ENCODE measurements around the gene DLGAP1. TPM values are rescaled to one million over a fixed set of nuclear protein-coding genes. Genes with fewer than 3 reads are reported as not detected.

Gene DLGAP1
- total and polyA plus RNA-seq, 10 of the 15 experiments (the other 5 are each of a cell fraction or from before 2014, with no cell fraction given), result 0.23 to 27.6 (median 1.9) TPM

DNA sequence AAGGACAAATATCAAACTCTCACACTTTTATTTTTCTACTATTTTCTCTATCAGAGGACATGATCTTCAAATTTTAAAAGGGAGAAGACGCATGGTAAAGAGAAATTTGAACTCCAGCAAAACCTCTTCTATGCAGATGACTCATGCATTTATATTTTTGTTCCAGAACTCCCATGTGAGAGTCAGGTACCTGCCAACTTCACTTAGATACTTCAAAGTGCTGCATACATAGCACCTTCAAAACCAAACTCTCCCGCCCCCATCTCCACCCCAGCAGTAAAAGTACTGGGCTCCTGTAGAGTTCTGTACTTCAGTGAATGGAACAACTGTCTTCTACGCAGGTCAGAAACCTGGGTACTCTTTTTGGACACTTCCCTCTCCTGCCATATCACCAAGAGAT, 606.8 kb downstream of the DLGAP1 start:
- FAIRE-seq, result no peak
- H3K27me3 ChIP-seq (replicated peaks in 1 of 2; ENCODE audit: control insufficient read depth in 2 of 2, insufficient read depth in 2 of 2, low read length in 1 of 2), result no peaks in the 10 kb centered on the region
- H3K27ac ChIP-seq (ENCODE audit: control insufficient read depth, insufficient read depth), result no peak overlapping the region
- H3K36me3 ChIP-seq (ENCODE audit: control insufficient read depth in 2 of 2, insufficient read depth in 2 of 2, low read length in 1 of 2), result no peaks in the 10 kb centered on the region
- no peak overlapping the region for H3K9ac ChIP-seq (ENCODE audit: control insufficient read depth, insufficient read depth, low read length)
- H3K4me1 ChIP-seq (ENCODE audit: control insufficient read depth, insufficient read depth, low read length), result no peaks in the 10 kb centered on the region
- CTCF ChIA-PET, result no interaction called here
- no peak overlapping the region for H2AFZ ChIP-seq (ENCODE audit: control insufficient read depth, low read depth, low read length)
- in situ Hi-C loops (cut with MboI) (no loop called here), intact Hi-C loops (cut with micrococcal nuclease; ENCODE audit: unreplicated experiment) (no loop called here)
- H3K9me3 ChIP-seq (replicated peaks; ENCODE audit: control insufficient read depth, insufficient read depth, low read length), result no peaks in the 10 kb centered on the region
- ATAC-seq, result no peak
- no peaks in the 10 kb centered on the region for H3K79me2 ChIP-seq (ENCODE audit: control insufficient read depth, insufficient read depth, low read length)
- POLR2A ChIA-PET, result interaction anchor here (0.6 kb wide), 1 partner anchor 77 kb away, joined by 3 read pairs; no protein-coding TSS in a partner anchor
- TF ChIP-seq REST (IDR thresholded peaks at IDR 0.05; ENCODE audit: low read depth, low read length) (no peak), KAT2A (conservative IDR thresholded peaks at IDR 0.05; ENCODE audit: control insufficient read depth, low read depth, low read length) (no peak), SUZ12 (IDR thresholded peaks at IDR 0.05; ENCODE audit: unreplicated experiment) (no peak), TCF7 (IDR thresholded peaks at IDR 0.05; ENCODE audit: borderline replicate concordance) (no peak), NFYB (IDR thresholded peaks at IDR 0.05; ENCODE audit: insufficient read depth, low read depth, low read length) (no peak), ZBTB33 (IDR thresholded peaks at IDR 0.05) (no peak), NR2F1 (conservative IDR thresholded peaks at IDR 0.05) (no peak)
- TF ChIP-seq, protein P1, sequence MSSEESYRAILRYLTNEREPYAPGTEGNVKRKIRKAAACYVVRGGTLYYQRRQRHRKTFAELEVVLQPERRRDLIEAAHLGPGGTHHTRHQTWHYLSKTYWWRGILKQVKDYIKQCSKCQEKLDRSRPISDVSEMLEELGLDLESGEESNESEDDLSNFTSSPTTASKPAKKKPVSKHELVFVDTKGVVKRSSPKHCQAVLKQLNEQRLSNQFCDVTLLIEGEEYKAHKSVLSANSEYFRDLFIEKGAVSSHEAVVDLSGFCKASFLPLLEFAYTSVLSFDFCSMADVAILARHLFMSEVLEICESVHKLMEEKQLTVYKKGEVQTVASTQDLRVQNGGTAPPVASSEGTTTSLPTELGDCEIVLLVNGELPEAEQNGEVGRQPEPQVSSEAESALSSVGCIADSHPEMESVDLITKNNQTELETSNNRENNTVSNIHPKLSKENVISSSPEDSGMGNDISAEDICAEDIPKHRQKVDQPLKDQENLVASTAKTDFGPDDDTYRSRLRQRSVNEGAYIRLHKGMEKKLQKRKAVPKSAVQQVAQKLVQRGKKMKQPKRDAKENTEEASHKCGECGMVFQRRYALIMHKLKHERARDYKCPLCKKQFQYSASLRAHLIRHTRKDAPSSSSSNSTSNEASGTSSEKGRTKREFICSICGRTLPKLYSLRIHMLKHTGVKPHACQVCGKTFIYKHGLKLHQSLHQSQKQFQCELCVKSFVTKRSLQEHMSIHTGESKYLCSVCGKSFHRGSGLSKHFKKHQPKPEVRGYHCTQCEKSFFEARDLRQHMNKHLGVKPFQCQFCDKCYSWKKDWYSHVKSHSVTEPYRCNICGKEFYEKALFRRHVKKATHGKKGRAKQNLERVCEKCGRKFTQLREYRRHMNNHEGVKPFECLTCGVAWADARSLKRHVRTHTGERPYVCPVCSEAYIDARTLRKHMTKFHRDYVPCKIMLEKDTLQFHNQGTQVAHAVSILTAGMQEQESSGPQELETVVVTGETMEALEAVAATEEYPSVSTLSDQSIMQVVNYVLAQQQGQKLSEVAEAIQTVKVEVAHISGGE (CRISPR knock-in tag; IDR thresholded peaks at IDR 0.05), result no peak
- no peak overlapping the region for H3K4me3 ChIP-seq
- H4K20me1 ChIP-seq (ENCODE audit: control insufficient read depth, insufficient read depth), result no peaks in the 10 kb centered on the region
- RAD21 ChIA-PET (ENCODE audit: unreplicated experiment), result no interaction called here
- DNase-seq (ENCODE audit: low read depth, low spot score), result no peak
- SMC1A ChIA-PET (ENCODE audit: uncharacterized antibody, unreplicated experiment), result no interaction called here
- H3K4me2 ChIP-seq (ENCODE audit: control insufficient read depth, insufficient read depth), result no peak overlapping the region
- WGBS (ENCODE audit: insufficient coverage, insufficient replicate concordance, low lambda C conversion rate, missing lambda C conversion rate), result 3% methylated on average over 3 of the region's 3 CpGs
- no TSS peak for BruUV-seq (replicated peaks)
